HEK293 (cell line): ENCODE data around the gene TRAPPC10.

Experiments
- BCL11A ChIP-seq: fragments of 450-650 bp; formaldehyde crosslinking; IDR thresholded peaks from 2 replicates; pipeline ENCODE4 v1.5.1; 2016; ENCODE audit warnings: low read depth, missing biosample characterization, missing genetic modification characterization
- OVOL3 ChIP-seq: fragments of 450-650 bp; formaldehyde crosslinking; IDR thresholded peaks from 2 replicates; pipeline ENCODE4 v1.5.1; 2016; ENCODE audit warnings: missing biosample characterization, missing genetic modification characterization
- SP2 ChIP-seq: fragments of 450-650 bp; formaldehyde crosslinking; IDR thresholded peaks from 2 replicates; pipeline ENCODE4 v1.5.1; 2016; ENCODE audit warnings: missing biosample characterization, missing genetic modification characterization
- WT1 ChIP-seq: fragments of 450-650 bp; formaldehyde crosslinking; IDR thresholded peaks from 2 replicates; pipeline ENCODE4 v1.5.1; 2016; ENCODE audit warnings: missing biosample characterization, missing genetic modification characterization
- YY1 ChIP-seq: fragments of 450-650 bp; formaldehyde crosslinking; IDR thresholded peaks from 2 replicates; pipeline ENCODE4 v1.5.1; 2018; ENCODE audit warnings: missing biosample characterization, missing genetic modification characterization
- ZBTB11 ChIP-seq: fragments of 450-650 bp; formaldehyde crosslinking; conservative IDR thresholded peaks from 2 replicates; pipeline ENCODE4 v1.5.1; 2016; ENCODE audit warnings: low read depth, missing biosample characterization, missing genetic modification characterization
- ZBTB48 ChIP-seq: fragments of 450-650 bp; formaldehyde crosslinking; IDR thresholded peaks from 2 replicates; pipeline ENCODE4 v1.5.1; 2016; ENCODE audit warnings: missing biosample characterization, missing genetic modification characterization
- ZFHX2 ChIP-seq: fragments of 450-650 bp; formaldehyde crosslinking; conservative IDR thresholded peaks from 2 replicates; pipeline ENCODE4 v1.5.1; 2016; ENCODE audit warnings: missing biosample characterization, missing genetic modification characterization
- ZNF114 ChIP-seq: fragments of 450-650 bp; formaldehyde crosslinking; IDR thresholded peaks from 2 replicates; pipeline ENCODE4 v1.5.0; 2017; ENCODE audit warnings: missing biosample characterization, missing genetic modification characterization
- ZNF121 ChIP-seq: fragments of 450-650 bp; formaldehyde crosslinking; IDR thresholded peaks from 2 replicates; pipeline ENCODE4 v1.5.1; 2016; ENCODE audit warnings: missing biosample characterization, missing genetic modification characterization
- ZNF148 ChIP-seq: fragments of 450-650 bp; formaldehyde crosslinking; IDR thresholded peaks from 2 replicates; pipeline ENCODE4 v1.5.0; 2017; ENCODE audit warnings: missing biosample characterization, missing genetic modification characterization, borderline replicate concordance
- ZNF18 ChIP-seq: fragments of 450-650 bp; formaldehyde crosslinking; IDR thresholded peaks from 2 replicates; pipeline ENCODE4 v1.5.1; 2016; ENCODE audit warnings: missing biosample characterization, missing genetic modification characterization
- ZNF2 ChIP-seq: fragments of 450-650 bp; formaldehyde crosslinking; IDR thresholded peaks from 2 replicates; pipeline ENCODE4 v1.5.1; 2016; ENCODE audit warnings: missing biosample characterization, missing genetic modification characterization
- ZNF202 ChIP-seq: fragments of 450-650 bp; formaldehyde crosslinking; IDR thresholded peaks from 2 replicates; pipeline ENCODE4 v1.5.1; 2016; ENCODE audit warnings: missing biosample characterization, missing genetic modification characterization, borderline replicate concordance
- ZNF239 ChIP-seq: fragments of 450-650 bp; formaldehyde crosslinking; IDR thresholded peaks from 2 replicates; pipeline ENCODE4 v1.5.1; 2016; ENCODE audit warnings: missing biosample characterization, missing genetic modification characterization
- ZNF248 ChIP-seq: fragments of 450-650 bp; formaldehyde crosslinking; IDR thresholded peaks from 2 replicates; pipeline ENCODE4 v1.5.1; 2017; ENCODE audit warnings: missing biosample characterization, missing genetic modification characterization
- ZNF280C ChIP-seq: fragments of 450-650 bp; formaldehyde crosslinking; IDR thresholded peaks from 2 replicates; pipeline ENCODE4 v1.5.1; 2016; ENCODE audit warnings: missing biosample characterization, missing genetic modification characterization
- ZNF335 ChIP-seq: fragments of 450-650 bp; formaldehyde crosslinking; conservative IDR thresholded peaks from 2 replicates; pipeline ENCODE4 v1.5.1; 2016; ENCODE audit warnings: missing biosample characterization, missing genetic modification characterization
- ZNF341 ChIP-seq: fragments of 450-650 bp; formaldehyde crosslinking; IDR thresholded peaks from 2 replicates; pipeline ENCODE4; 2016; ENCODE audit warnings: low read depth, missing biosample characterization, missing genetic modification characterization
- ZNF416 ChIP-seq: fragments of 450-650 bp; formaldehyde crosslinking; IDR thresholded peaks from 2 replicates; pipeline ENCODE4 v1.5.1; 2016; ENCODE audit warnings: missing biosample characterization, missing genetic modification characterization
- ZNF48 ChIP-seq: fragments of 450-650 bp; formaldehyde crosslinking; IDR thresholded peaks from 2 replicates; pipeline ENCODE4 v1.5.1; 2016; ENCODE audit warnings: missing biosample characterization, missing genetic modification characterization
- ZNF561 ChIP-seq: fragments of 450-650 bp; IDR thresholded peaks from 2 replicates; pipeline ENCODE4 v1.5.1; 2018; ENCODE audit warnings: missing biosample characterization, missing genetic modification characterization, borderline replicate concordance
- ZNF76 ChIP-seq: fragments of 450-650 bp; formaldehyde crosslinking; IDR thresholded peaks from 2 replicates; pipeline ENCODE4; 2016; ENCODE audit warnings: low read depth, missing biosample characterization, missing genetic modification characterization, borderline replicate concordance

TRAPPC10 gene

GRCh38 chr21:43974791-43975468 is 37.2 kb upstream of the TRAPPC10 start (continued):
- TF ChIP-seq ZNF2 (tag by site-specific recombination) (peak; percentile 18), ZNF248 (peak; percentile 50; the same call in 1 of the 2 replicates), OVOL3 (tag by site-specific recombination) (no peak), ZBTB11 (no peak), ZNF48 (tag by site-specific recombination) (no peak), YY1 (tag by site-specific recombination) (no peak), ZNF341 (tag by site-specific recombination) (no peak), ZBTB48 (tag by site-specific recombination) (0 out of 2 replicates have a peak, but pooled peaks have one; percentile 37), ZNF280C (tag by site-specific recombination) (0 out of 2 replicates have a peak, but pooled peaks have one; percentile 68), ZNF121 (tag by site-specific recombination) (peak; percentile 73), ZFHX2 (tag by site-specific recombination) (no peak), SP2 (tag by site-specific recombination) (no peak), ZNF76 (tag by site-specific recombination) (0 out of 2 replicates have a peak, but pooled peaks have one; percentile 41), ZNF335 (tag by site-specific recombination) (no peak), WT1 (no peak), ZNF239 (tag by site-specific recombination) (peak; percentile 87), ZNF561 (tag by site-specific recombination) (no peak), ZNF114 (tag by site-specific recombination) (peak; percentile 76; the same call in 1 of the 2 replicates), ZNF202 (no peak; the same call in 1 of the 2 replicates), ZNF416 (tag by site-specific recombination) (no peak), ZNF148 (tag by site-specific recombination) (peak; percentile 22; the same call in 1 of the 2 replicates), ZNF18 (tag by site-specific recombination) (peak; percentile 100), BCL11A (no peak)
